ENCODE results near the gene TTC27. TPM values are rescaled to one million over a fixed set of nuclear protein-coding genes. Genes with fewer than 3 reads are reported as not detected.
A peak's percentile ranks its signal among the peaks of the same experiment; 100 is the strongest.

The TTC27 gene
- total and polyA plus RNA-seq, 2 experiments from 2014 or later = 8.7 to 10.2 TPM

DNA sequence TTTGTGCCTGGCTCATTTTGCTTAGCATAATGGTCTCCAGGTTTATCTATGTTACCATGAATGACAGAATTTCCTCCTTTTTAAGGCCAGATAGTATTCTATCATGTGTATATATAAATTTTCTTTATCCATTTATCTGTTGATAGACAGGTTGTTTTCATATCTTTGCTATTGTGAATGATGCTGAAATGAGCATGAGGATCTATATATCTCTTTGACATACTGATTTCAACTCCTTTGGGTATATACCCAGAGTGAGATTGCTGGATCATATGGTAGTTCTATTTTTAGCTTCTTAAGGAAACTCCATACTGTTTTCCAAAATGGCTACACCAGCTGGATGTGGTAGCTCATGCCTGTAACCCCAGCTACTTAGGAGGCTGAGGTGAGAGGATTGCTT lies 232.5 kb downstream of the TTC27 start:
- Histone ChIP-seq H3K27ac (no peak overlapping the region), H3K36me3 (no peaks in the 10 kb centered on the region), H3K27me3 (no peaks in the 10 kb centered on the region), H3K4me1 (ENCODE audit: low read depth) (peaks cover 2% of the 10 kb centered on the region), H3K4me3 (no peak overlapping the region), H3K9me3 (ENCODE audit: low read depth) (no peaks in the 10 kb centered on the region)
- no peak for DNase-seq (ENCODE audit: low read depth in 1 of 2, low spot score in 1 of 2)
- TF ChIP-seq, protein P1, sequence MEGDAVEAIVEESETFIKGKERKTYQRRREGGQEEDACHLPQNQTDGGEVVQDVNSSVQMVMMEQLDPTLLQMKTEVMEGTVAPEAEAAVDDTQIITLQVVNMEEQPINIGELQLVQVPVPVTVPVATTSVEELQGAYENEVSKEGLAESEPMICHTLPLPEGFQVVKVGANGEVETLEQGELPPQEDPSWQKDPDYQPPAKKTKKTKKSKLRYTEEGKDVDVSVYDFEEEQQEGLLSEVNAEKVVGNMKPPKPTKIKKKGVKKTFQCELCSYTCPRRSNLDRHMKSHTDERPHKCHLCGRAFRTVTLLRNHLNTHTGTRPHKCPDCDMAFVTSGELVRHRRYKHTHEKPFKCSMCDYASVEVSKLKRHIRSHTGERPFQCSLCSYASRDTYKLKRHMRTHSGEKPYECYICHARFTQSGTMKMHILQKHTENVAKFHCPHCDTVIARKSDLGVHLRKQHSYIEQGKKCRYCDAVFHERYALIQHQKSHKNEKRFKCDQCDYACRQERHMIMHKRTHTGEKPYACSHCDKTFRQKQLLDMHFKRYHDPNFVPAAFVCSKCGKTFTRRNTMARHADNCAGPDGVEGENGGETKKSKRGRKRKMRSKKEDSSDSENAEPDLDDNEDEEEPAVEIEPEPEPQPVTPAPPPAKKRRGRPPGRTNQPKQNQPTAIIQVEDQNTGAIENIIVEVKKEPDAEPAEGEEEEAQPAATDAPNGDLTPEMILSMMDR (IDR thresholded peaks at IDR 0.05; ENCODE audit: low read depth, low read length) = no peak

DNA sequence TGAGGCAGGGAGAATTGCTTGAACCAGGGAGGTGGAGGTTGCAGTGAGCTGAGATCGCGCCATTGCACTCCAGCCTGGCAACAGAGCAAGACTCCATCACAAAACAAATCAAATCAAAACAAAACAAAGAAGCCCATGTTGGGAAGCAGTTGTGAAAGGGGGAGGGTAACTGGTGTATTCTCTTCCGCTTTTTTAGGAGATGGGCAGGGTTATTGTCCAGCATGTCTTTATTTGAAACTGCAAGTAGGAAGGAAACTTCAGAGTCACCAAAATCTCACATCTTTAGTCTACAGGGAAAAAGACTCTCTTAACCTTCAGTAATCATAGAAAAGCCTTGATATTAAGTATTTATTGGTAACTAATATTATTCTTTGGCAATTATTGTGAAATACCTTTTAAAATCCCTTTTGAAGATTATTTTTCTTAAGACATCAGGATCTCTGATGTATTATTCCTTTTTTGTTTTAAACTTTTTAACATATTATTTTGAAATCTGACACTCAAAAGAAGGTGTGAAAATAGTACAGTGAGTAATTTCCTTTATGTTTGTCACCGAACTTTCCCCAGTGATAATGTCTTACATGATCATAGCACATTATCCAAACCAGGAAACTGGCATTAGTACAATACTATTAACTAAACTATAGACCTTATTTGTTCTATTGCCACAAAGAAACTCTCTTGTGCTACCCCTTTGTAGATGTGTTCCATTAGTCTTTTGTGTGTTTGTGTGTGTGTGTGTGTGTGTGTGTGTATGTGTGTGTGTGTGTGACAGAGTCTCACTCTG lies 234.6 kb downstream of the TTC27 start:
- H3K27ac ChIP-seq = no peak overlapping the region
- DNase-seq (ENCODE audit: low read depth in 1 of 2, low spot score in 1 of 2) = no peak
- H3K9me3 ChIP-seq (ENCODE audit: low read depth) = no peaks in the 10 kb centered on the region
- H3K27me3 ChIP-seq = no peaks in the 10 kb centered on the region
- TF ChIP-seq, protein P1 (IDR thresholded peaks at IDR 0.05; ENCODE audit: low read depth, low read length) = no peak
- peaks cover 11% of the 10 kb centered on the region for H3K4me1 ChIP-seq (ENCODE audit: low read depth)
- H3K36me3 ChIP-seq = no peaks in the 10 kb centered on the region
- H3K4me3 ChIP-seq = no peak overlapping the region

DNA sequence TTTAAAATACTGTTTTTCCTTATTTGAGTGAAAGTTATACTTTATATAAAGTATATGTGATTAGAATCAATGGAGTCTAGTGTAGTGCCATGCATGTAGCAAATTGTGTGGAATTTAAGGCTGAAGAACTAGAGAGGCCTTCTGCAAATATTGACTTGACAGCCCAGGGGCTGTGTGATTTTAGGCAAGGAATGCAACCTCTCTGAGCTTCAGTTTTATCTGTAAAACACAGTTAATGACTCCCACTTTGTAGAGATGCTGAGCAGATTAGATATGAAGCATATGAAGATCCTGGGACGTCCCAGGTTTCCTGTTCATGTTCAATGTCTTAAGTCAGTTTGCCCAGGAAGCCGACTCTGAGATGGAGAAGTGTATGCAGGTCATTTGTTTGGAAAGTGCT lies 235.5 kb downstream of the TTC27 start:
- H3K9me3 ChIP-seq (ENCODE audit: low read depth) = no peaks in the 10 kb centered on the region
- peaks cover 11% of the 10 kb centered on the region for H3K4me1 ChIP-seq (ENCODE audit: low read depth)

GRCh38 chr2:32863803-32864202 lies 236.0 kb downstream of the TTC27 start:
- Histone ChIP-seq H3K27ac (no peak overlapping the region), H3K27me3 (no peaks in the 10 kb centered on the region)

More for the DNA sequence above, 235.5 kb downstream of the TTC27 start:
- no peaks in the 10 kb centered on the region for H3K36me3 ChIP-seq
- DNase-seq (ENCODE audit: low read depth in 1 of 2, low spot score in 1 of 2) = no peak
- TF ChIP-seq, protein P1 (IDR thresholded peaks at IDR 0.05; ENCODE audit: low read depth, low read length) = no peak
- no peak overlapping the region for H3K27ac ChIP-seq
- H3K4me3 ChIP-seq = no peak overlapping the region
- no peaks in the 10 kb centered on the region for H3K27me3 ChIP-seq

GRCh38 chr2:32864334-32865111 lies 236.7 kb downstream of the TTC27 start:
- H3K27ac ChIP-seq = no peak overlapping the region

More at GRCh38 chr2:32863803-32864202, 236.0 kb downstream of the TTC27 start:
- TF ChIP-seq, protein P1 (IDR thresholded peaks at IDR 0.05; ENCODE audit: low read depth, low read length) = no peak
- Histone ChIP-seq H3K4me1 (ENCODE audit: low read depth) (peaks cover 11% of the 10 kb centered on the region), H3K9me3 (ENCODE audit: low read depth) (no peaks in the 10 kb centered on the region), H3K4me3 (no peak overlapping the region), H3K36me3 (no peaks in the 10 kb centered on the region)
- DNase-seq (ENCODE audit: low read depth in 1 of 2, low spot score in 1 of 2) = no peak

More at GRCh38 chr2:32864334-32865111, 236.7 kb downstream of the TTC27 start:
- Histone ChIP-seq H3K4me3 (no peak overlapping the region), H3K27me3 (no peaks in the 10 kb centered on the region), H3K9me3 (ENCODE audit: low read depth) (no peaks in the 10 kb centered on the region), H3K36me3 (no peaks in the 10 kb centered on the region), H3K4me1 (ENCODE audit: low read depth) (peaks cover 11% of the 10 kb centered on the region)
- TF ChIP-seq, protein P1 (IDR thresholded peaks at IDR 0.05; ENCODE audit: low read depth, low read length) = no peak
- peak in 1 of 2 donors; percentile 80 for DNase-seq (ENCODE audit: low read depth in 1 of 2, low spot score in 1 of 2)
